CD4-positive, CD25-positive, alpha-beta regulatory T cell (primary cell): ENCODE results near the gene SPNS3. TPM values are rescaled to one million over a fixed set of nuclear protein-coding genes. Genes with fewer than 3 reads are reported as not detected.

Source experiments
- ATAC-seq, 2 donors: fragments of 150-1000 bp; cut with Tn5 transposase; one replicate each; pipeline ENCODE4 v1.10.0; 2021; ENCODE audit warnings: low read depth in 2 of 2, moderate number of reproducible peaks in 2 of 2, moderate library complexity in 1 of 2
- DNase-seq, 3 donors: peaks; one replicate each; pipeline versions ENCODE4 v3.0.0 to v3.0.0-alpha.2; 2012 to 2022; ENCODE audit warnings: mixed read lengths in 1 of 3
- H3K27ac ChIP-seq: one replicate; pipeline ENCODE4 v1.7.0; 2013; ENCODE audit warnings: mild to moderate bottlenecking, low read length; ENCODE audit not compliant: insufficient read depth, poor library complexity, severe bottlenecking
- H3K27me3 ChIP-seq: one replicate; pipeline ENCODE4 v1.7.0; 2013; ENCODE audit warnings: low read length; ENCODE audit not compliant: control insufficient read depth, insufficient read depth
- H3K36me3 ChIP-seq: one replicate; pipeline ENCODE4 v1.7.0; 2013; ENCODE audit warnings: mild to moderate bottlenecking, low read length, moderate library complexity; ENCODE audit not compliant: control insufficient read depth, insufficient read depth
- H3K4me1 ChIP-seq: 2 replicates; pipeline ENCODE4 v1.7.0; 2013; ENCODE audit warnings: mild to moderate bottlenecking, low read length; ENCODE audit not compliant: insufficient read depth, control insufficient read depth, poor library complexity, severe bottlenecking
- H3K4me3 ChIP-seq: one replicate; pipeline ENCODE4 v1.7.0; 2013; ENCODE audit warnings: low read depth, mild to moderate bottlenecking, low read length, moderate library complexity
- H3K9me3 ChIP-seq, 2 experiments: 1 replicate in 1 of 2; 2 replicates in 1 of 2; pipeline ENCODE4 v1.7.0; 2013; ENCODE audit warnings: low read length in 2 of 2, mild to moderate bottlenecking in 1 of 2, moderate library complexity in 1 of 2; ENCODE audit not compliant: control insufficient read depth in 2 of 2
- H3K27ac Mint-ChIP-seq, 3 donors: one replicate each; pipeline ENCODE4 v1.8.0; 2020 to 2022; ENCODE audit warnings: mild to moderate bottlenecking in 3 of 3, mixed read lengths in 3 of 3, moderate library complexity in 2 of 3
- H3K27me3 Mint-ChIP-seq: one replicate; pipeline ENCODE4 v1.8.0; 2022; ENCODE audit warnings: mild to moderate bottlenecking, mixed read lengths
- H3K36me3 Mint-ChIP-seq: one replicate; pipeline ENCODE4 v1.8.0; 2020; ENCODE audit warnings: mixed read lengths
- H3K4me1 Mint-ChIP-seq, 4 donors: one replicate each; pipeline ENCODE4 v1.8.0; 2020 to 2022; ENCODE audit warnings: mixed read lengths in 4 of 4, mild to moderate bottlenecking in 1 of 4
- H3K4me3 Mint-ChIP-seq, 4 donors: one replicate each; pipeline ENCODE4 v1.8.0; 2020 to 2022; ENCODE audit warnings: mild to moderate bottlenecking in 4 of 4, mixed read lengths in 4 of 4, moderate library complexity in 3 of 4
- H3K9me3 Mint-ChIP-seq, 7 donors: one replicate each; pipeline ENCODE4 v1.8.0; 2020 to 2022; ENCODE audit warnings: mixed read lengths in 7 of 7, mild to moderate bottlenecking in 3 of 7, moderate library complexity in 2 of 7
- polyA plus RNA-seq, 4 donors: library from polyadenylated mRNA; unstranded; fragments of 300-500 nt; fragmentation: Illumina TruSeq; gene quantifications; one replicate each; pipeline ENCODE4 v1.2.3, GENCODE V29; 2021
- total RNA-seq: library from RNA; stranded (reverse); gene quantifications from one replicate; pipeline ENCODE4 v1.2.3, GENCODE V29; 2022

SPNS3 gene
- total and polyA plus RNA-seq, 5 donors from 2014 or later: 2.5 to 8.8 (median 7.6) TPM

- peak overlapping the region; percentile 79 to 86 (median 82) for H3K4me3 Mint-ChIP-seq
- Histone ChIP-seq H3K4me1 (peaks cover 28% of the 10 kb centered on the region), H3K9me3 (no peaks in the 10 kb centered on the region), H3K27me3 (peaks cover 10% of the 10 kb centered on the region), H3K4me3 (no peak overlapping the region), H3K27ac (no peak overlapping the region), H3K36me3 (no peaks in the 10 kb centered on the region)
- peak in 2 of 3 donors; percentile 20 to 32 for DNase-seq
- no peak for ATAC-seq
- no peak overlapping the region for H3K27ac Mint-ChIP-seq
- peaks cover 0 to 33% (median 12%) of the 10 kb centered on the region in 4 donors for H3K4me1 Mint-ChIP-seq
- H3K9me3 Mint-ChIP-seq: no peaks in the 10 kb centered on the region
- H3K27me3 Mint-ChIP-seq: peaks cover 48% of the 10 kb centered on the region
- H3K36me3 Mint-ChIP-seq: no peaks in the 10 kb centered on the region
Measured at GRCh38 chr17:4499431-4500190, 65.9 kb downstream of the SPNS3 start.

GRCh38 chr17:4500191-4500571, 66.4 kb downstream of the SPNS3 start:
- no peak for ATAC-seq
- H3K27me3 ChIP-seq: peaks cover 10% of the 10 kb centered on the region
- H3K4me3 ChIP-seq: no peak overlapping the region
- H3K4me1 ChIP-seq: peaks cover 28% of the 10 kb centered on the region
- no peak for DNase-seq
- Mint-ChIP-seq H3K4me3 (peak overlapping the region; percentile 79 to 86 (median 82)), H3K36me3 (no peaks in the 10 kb centered on the region), H3K4me1 (peaks cover 0 to 35% (median 12%) of the 10 kb centered on the region in 4 donors), H3K9me3 (no peaks in the 10 kb centered on the region), H3K27me3 (peaks cover 52% of the 10 kb centered on the region), H3K27ac (peak overlapping the region in 2 of 3 donors; percentile 75 to 87)
- H3K9me3 ChIP-seq: no peaks in the 10 kb centered on the region
- H3K27ac ChIP-seq: no peak overlapping the region
- H3K36me3 ChIP-seq: no peaks in the 10 kb centered on the region

GRCh38 chr17:4501295-4501949, 67.7 kb downstream of the SPNS3 start:
- no peak for DNase-seq
- Mint-ChIP-seq H3K27ac (no peak overlapping the region), H3K4me3 (no peak overlapping the region), H3K36me3 (no peaks in the 10 kb centered on the region), H3K27me3 (peaks cover 52% of the 10 kb centered on the region), H3K9me3 (no peaks in the 10 kb centered on the region), H3K4me1 (peaks cover 0 to 35% (median 12%) of the 10 kb centered on the region in 4 donors)
- Histone ChIP-seq H3K4me1 (peaks cover 28% of the 10 kb centered on the region), H3K27ac (no peak overlapping the region), H3K27me3 (peaks cover 10% of the 10 kb centered on the region), H3K4me3 (no peak overlapping the region), H3K9me3 (no peaks in the 10 kb centered on the region), H3K36me3 (no peaks in the 10 kb centered on the region)
- ATAC-seq: no peak

GRCh38 chr17:4502466-4503154, 68.9 kb downstream of the SPNS3 start:
- no peaks in the 10 kb centered on the region for H3K36me3 Mint-ChIP-seq
- Histone ChIP-seq H3K4me3 (no peak overlapping the region), H3K27ac (no peak overlapping the region), H3K36me3 (no peaks in the 10 kb centered on the region), H3K9me3 (no peaks in the 10 kb centered on the region), H3K27me3 (peaks cover 10% of the 10 kb centered on the region), H3K4me1 (peaks cover 28% of the 10 kb centered on the region)
- peaks cover 49% of the 10 kb centered on the region for H3K27me3 Mint-ChIP-seq
- H3K4me3 Mint-ChIP-seq: no peak overlapping the region
- peaks cover 0 to 31% (median 12%) of the 10 kb centered on the region in 4 donors for H3K4me1 Mint-ChIP-seq
- no peak for DNase-seq
- ATAC-seq: no peak
- H3K9me3 Mint-ChIP-seq: no peaks in the 10 kb centered on the region
- peak overlapping the region in 1 of 3 donors; percentile 67 for H3K27ac Mint-ChIP-seq

GRCh38 chr17:4503283-4504025, 69.7 kb downstream of the SPNS3 start:
- Mint-ChIP-seq H3K4me1 (peaks cover 0 to 31% (median 12%) of the 10 kb centered on the region in 4 donors), H3K4me3 (no peak overlapping the region)
- H3K27me3 ChIP-seq: peaks cover 10% of the 10 kb centered on the region

GRCh38 chr17:4504188-4504587, 70.4 kb downstream of the SPNS3 start:
- ATAC-seq (peak in 1 of 2 donors; percentile 30), DNase-seq (peak in 1 of 3 donors; percentile 30)
- H3K4me1 ChIP-seq: peaks cover 29% of the 10 kb centered on the region
- no peak overlapping the region for H3K27ac ChIP-seq
- H3K4me3 Mint-ChIP-seq: no peak overlapping the region
- H3K27me3 Mint-ChIP-seq: peaks cover 49% of the 10 kb centered on the region
- H3K4me1 Mint-ChIP-seq: peaks cover 0 to 39% (median 18%) of the 10 kb centered on the region in 4 donors
- no peaks in the 10 kb centered on the region for H3K36me3 ChIP-seq
- no peaks in the 10 kb centered on the region for H3K36me3 Mint-ChIP-seq
- H3K9me3 Mint-ChIP-seq: no peaks in the 10 kb centered on the region
- no peak overlapping the region for H3K27ac Mint-ChIP-seq
- peaks cover 10% of the 10 kb centered on the region for H3K27me3 ChIP-seq
- no peak overlapping the region for H3K4me3 ChIP-seq
- no peaks in the 10 kb centered on the region for H3K9me3 ChIP-seq

More at GRCh38 chr17:4503283-4504025, 69.7 kb downstream of the SPNS3 start:
- peaks cover 49% of the 10 kb centered on the region for H3K27me3 Mint-ChIP-seq
- Histone ChIP-seq H3K4me3 (no peak overlapping the region), H3K27ac (no peak overlapping the region), H3K4me1 (peaks cover 28% of the 10 kb centered on the region), H3K9me3 (no peaks in the 10 kb centered on the region), H3K36me3 (no peaks in the 10 kb centered on the region)
- DNase-seq: no peak
- no peak overlapping the region for H3K27ac Mint-ChIP-seq
- ATAC-seq: no peak
- H3K36me3 Mint-ChIP-seq: no peaks in the 10 kb centered on the region
- H3K9me3 Mint-ChIP-seq: no peaks in the 10 kb centered on the region

- no peak overlapping the region for H3K27ac Mint-ChIP-seq
Measured at GRCh38 chr17:4505187-4505586, 71.4 kb downstream of the SPNS3 start.

More at GRCh38 chr17:4505187-4505586, 71.4 kb downstream of the SPNS3 start:
- no peak for ATAC-seq
- no peaks in the 10 kb centered on the region for H3K9me3 Mint-ChIP-seq
- peaks cover 23% of the 10 kb centered on the region for H3K4me1 ChIP-seq
- DNase-seq: no peak
- H3K4me3 ChIP-seq: no peak overlapping the region
- no peaks in the 10 kb centered on the region for H3K9me3 ChIP-seq
- no peaks in the 10 kb centered on the region for H3K36me3 Mint-ChIP-seq
- H3K4me3 Mint-ChIP-seq: no peak overlapping the region
- peaks cover 41% of the 10 kb centered on the region for H3K27me3 Mint-ChIP-seq
- no peak overlapping the region for H3K27ac ChIP-seq
- H3K27me3 ChIP-seq: peaks cover 8% of the 10 kb centered on the region
- H3K4me1 Mint-ChIP-seq: peaks cover 0 to 36% (median 16%) of the 10 kb centered on the region in 4 donors
- no peaks in the 10 kb centered on the region for H3K36me3 ChIP-seq
